Measurements from ENCODE around the gene MOCS1. TPM values are rescaled to one million over a fixed set of nuclear protein-coding genes. Genes with fewer than 3 reads are reported as not detected.

Gene MOCS1
- total RNA-seq, 1 donor from 2014 or later: 15.6 TPM

DNA sequence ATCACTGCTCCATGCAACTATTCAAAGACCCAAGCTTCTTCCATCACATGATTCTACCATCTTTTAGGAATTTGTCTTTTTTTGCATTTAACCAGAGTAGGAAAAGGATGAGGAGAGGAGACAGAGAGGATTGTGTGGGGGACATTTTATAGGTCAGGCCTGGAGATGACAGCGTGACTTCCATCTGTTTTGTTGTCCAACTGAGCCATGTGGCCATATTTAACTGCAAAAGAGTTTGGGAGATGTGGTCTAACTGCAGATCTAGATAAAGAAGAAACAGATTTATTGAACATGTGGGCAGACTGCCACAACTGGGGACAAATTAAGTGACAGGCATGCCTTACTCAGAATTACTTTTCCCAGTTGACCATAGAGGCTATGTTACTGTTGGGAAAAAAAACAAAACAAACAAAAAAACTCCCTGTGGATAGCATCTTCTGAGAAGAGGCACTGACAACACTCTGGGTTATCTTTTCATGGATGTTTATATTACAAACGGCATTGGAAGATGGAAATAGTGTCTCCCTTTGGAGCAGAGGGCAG is 18.9 kb upstream of the MOCS1 start:
- no peaks in the 10 kb centered on the region for H3K27me3 Mint-ChIP-seq
- no peaks in the 10 kb centered on the region for H3K9me3 Mint-ChIP-seq
- TF ChIP-seq, protein P1, sequence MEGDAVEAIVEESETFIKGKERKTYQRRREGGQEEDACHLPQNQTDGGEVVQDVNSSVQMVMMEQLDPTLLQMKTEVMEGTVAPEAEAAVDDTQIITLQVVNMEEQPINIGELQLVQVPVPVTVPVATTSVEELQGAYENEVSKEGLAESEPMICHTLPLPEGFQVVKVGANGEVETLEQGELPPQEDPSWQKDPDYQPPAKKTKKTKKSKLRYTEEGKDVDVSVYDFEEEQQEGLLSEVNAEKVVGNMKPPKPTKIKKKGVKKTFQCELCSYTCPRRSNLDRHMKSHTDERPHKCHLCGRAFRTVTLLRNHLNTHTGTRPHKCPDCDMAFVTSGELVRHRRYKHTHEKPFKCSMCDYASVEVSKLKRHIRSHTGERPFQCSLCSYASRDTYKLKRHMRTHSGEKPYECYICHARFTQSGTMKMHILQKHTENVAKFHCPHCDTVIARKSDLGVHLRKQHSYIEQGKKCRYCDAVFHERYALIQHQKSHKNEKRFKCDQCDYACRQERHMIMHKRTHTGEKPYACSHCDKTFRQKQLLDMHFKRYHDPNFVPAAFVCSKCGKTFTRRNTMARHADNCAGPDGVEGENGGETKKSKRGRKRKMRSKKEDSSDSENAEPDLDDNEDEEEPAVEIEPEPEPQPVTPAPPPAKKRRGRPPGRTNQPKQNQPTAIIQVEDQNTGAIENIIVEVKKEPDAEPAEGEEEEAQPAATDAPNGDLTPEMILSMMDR (conservative IDR thresholded peaks at IDR 0.05): no peak
- DNase-seq (ENCODE audit: extremely low spot score, unreplicated experiment): no peak
- no peak overlapping the region for H3K27ac Mint-ChIP-seq
- no peak overlapping the region for H3K4me3 Mint-ChIP-seq
- H3K4me1 Mint-ChIP-seq (ENCODE audit: unreplicated experiment): peaks cover 4% of the 10 kb centered on the region
- no peaks in the 10 kb centered on the region for H3K36me3 Mint-ChIP-seq

DNA sequence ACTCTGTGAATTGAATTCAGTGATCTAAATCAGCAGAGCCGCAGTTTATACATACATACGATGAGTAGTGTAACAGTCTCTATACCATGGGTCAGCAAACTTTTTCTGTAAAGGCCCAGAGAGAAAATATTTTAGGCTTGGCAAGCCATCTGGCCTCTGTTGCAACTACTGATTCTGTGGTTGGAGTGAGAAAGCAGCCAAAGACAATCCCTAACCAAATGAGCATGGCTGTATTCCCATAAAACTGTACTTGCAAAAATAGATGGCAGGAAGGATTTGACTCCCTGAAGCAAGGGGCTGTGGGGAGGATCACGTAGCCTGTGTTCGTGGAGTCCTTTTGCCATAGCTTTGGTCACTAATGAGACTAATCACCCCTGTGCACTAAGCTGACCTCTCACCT is 17.9 kb upstream of the MOCS1 start:
- no peak for DNase-seq (ENCODE audit: extremely low spot score, unreplicated experiment)
- Mint-ChIP-seq H3K36me3 (no peaks in the 10 kb centered on the region), H3K4me1 (ENCODE audit: unreplicated experiment) (peaks cover 13% of the 10 kb centered on the region), H3K4me3 (no peak overlapping the region), H3K27ac (no peak overlapping the region), H3K27me3 (peaks cover 3% of the 10 kb centered on the region), H3K9me3 (no peaks in the 10 kb centered on the region)
- TF ChIP-seq, protein P1 (conservative IDR thresholded peaks at IDR 0.05): no peak

DNA sequence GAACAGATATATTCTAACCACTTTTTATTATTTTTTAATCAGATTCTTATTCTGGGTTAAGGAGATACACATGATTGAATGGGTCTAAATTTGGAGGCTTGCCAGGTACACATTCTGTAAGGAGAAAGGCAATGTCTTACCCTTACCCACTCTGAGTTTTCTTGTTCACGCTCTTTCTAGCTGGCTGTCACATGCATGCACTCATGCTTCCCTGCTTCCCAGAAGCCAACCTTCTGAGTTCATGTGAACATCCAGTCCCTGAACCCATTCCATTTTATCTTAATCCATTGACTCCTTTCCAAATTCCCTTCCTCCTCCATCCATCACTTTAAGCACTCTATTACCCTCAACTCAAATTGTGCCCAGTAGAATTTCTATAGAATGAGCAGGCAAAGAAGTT is 17.5 kb upstream of the MOCS1 start:
- Mint-ChIP-seq H3K9me3 (no peaks in the 10 kb centered on the region), H3K27me3 (peaks cover 3% of the 10 kb centered on the region), H3K27ac (no peak overlapping the region), H3K36me3 (no peaks in the 10 kb centered on the region), H3K4me3 (no peak overlapping the region), H3K4me1 (ENCODE audit: unreplicated experiment) (peaks cover 13% of the 10 kb centered on the region)
- TF ChIP-seq, protein P1 (conservative IDR thresholded peaks at IDR 0.05): no peak
- DNase-seq (ENCODE audit: extremely low spot score, unreplicated experiment): no peak

DNA sequence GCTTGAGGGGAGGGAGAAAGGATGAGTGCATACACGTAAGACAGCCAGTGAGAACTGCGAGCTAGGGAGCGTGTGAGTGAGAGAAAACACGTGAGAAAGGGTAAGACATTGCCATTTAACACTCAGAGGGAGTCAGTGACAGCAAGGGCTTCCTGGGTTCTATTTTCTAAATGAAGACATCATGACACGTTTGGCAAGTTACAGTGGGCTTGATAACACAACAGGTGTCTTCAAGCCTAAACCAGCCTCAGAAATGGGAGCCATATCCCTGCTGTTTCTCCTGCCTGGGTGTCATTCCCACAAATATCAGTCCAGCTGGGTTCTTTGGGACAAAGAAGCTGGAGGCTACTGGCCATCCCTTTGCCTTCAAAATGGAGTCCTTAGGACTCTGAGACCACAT is 16.9 kb upstream of the MOCS1 start:
- TF ChIP-seq, protein P1 (conservative IDR thresholded peaks at IDR 0.05): no peak
- H3K4me3 Mint-ChIP-seq: no peak overlapping the region
- H3K27ac Mint-ChIP-seq: no peak overlapping the region
- no peaks in the 10 kb centered on the region for H3K36me3 Mint-ChIP-seq
- no peak for DNase-seq (ENCODE audit: extremely low spot score, unreplicated experiment)
- H3K27me3 Mint-ChIP-seq: peaks cover 3% of the 10 kb centered on the region
- no peaks in the 10 kb centered on the region for H3K9me3 Mint-ChIP-seq
- peaks cover 13% of the 10 kb centered on the region for H3K4me1 Mint-ChIP-seq (ENCODE audit: unreplicated experiment)

DNA sequence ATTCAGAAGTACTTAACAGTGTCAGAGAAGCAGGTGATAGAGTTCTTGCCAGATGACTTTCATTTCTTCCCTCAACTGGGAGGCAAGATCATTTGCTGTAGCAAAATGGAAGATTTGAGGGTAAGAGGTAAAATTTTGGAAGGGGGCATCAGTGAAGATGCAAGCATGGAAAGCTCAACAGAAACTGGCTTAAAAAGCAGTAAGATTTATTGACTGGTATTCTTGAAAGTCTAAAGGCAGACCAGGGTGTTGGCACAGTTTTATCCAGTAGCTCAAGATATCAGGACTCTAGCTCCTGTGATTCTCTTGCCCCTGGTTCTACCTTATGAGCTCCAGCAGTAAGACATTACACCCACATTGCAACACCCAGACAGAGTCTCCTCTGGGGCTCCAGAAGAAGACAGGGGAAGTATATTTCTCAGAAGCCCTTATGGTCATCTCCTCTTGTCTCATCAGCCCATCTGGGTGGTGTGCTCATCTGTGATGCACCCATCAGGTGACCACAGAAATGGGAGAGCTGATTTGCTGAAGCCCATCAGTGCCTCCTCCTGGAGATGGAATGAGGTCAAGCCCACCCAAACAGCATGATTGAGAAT is 16.0 kb upstream of the MOCS1 start:
- TF ChIP-seq, protein P1 (conservative IDR thresholded peaks at IDR 0.05): no peak
- peaks cover 13% of the 10 kb centered on the region for H3K4me1 Mint-ChIP-seq (ENCODE audit: unreplicated experiment)

More for the DNA sequence above, 16.0 kb upstream of the MOCS1 start:
- no peaks in the 10 kb centered on the region for H3K36me3 Mint-ChIP-seq
- no peak overlapping the region for H3K4me3 Mint-ChIP-seq
- DNase-seq (ENCODE audit: extremely low spot score, unreplicated experiment): no peak
- peaks cover 3% of the 10 kb centered on the region for H3K27me3 Mint-ChIP-seq
- no peaks in the 10 kb centered on the region for H3K9me3 Mint-ChIP-seq
- no peak overlapping the region for H3K27ac Mint-ChIP-seq
